Endometrium (tissue), 2 donors: Measurements from ENCODE around the gene SORCS2.
A peak's percentile ranks its signal among the peaks of the same experiment; 100 is the strongest.

Experiments
- FAIRE-seq: peaks from 2 replicates; lab custom pipeline; 2012; peaks lifted over from hg19 to GRCh38; lab: Jason Lieb, UNC
- donor health status: control.
- donor health status: control.

SORCS2 gene

DNA sequence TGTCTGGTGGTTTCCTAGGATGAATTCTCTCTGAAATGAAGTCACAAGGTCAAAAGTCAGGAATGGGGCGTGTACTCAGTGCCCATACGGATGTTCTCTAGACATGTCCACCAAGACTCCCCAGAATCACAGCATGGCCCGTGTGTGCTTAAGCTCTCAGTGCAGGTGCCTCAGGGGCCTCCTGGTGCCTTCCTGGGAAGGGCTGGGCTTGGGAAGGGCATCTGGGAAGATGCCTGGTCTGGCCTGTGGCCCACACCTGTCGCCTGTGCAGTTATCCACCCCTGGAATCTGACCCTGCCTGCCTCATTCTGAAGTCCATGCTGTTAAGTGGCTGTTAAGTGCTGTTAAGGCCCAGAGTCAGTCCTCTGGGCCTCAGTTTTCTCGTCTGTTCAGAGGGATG lies 31.2 kb downstream of the SORCS2 start:
- no peak for FAIRE-seq

DNA sequence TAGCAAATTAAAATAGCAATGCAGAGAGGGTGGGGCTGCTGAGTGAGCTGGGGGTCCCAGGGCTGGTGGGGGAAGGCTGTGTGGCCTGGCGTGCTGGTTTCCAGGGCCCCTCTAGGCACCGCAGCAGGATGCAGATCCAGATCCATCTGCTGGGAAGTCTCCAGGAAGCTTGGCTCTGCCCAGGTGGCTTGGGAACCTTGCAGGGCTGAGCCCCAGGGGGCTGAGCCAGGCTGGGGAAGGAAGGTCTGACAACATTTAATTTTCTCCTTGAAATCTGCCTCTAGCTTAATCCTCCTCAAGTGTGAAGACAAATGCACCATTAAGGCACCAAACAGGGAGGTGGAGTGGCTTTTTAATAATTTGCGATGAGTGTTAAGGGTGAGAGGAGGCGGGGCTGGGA lies 31.7 kb downstream of the SORCS2 start:
- no peak for FAIRE-seq

DNA sequence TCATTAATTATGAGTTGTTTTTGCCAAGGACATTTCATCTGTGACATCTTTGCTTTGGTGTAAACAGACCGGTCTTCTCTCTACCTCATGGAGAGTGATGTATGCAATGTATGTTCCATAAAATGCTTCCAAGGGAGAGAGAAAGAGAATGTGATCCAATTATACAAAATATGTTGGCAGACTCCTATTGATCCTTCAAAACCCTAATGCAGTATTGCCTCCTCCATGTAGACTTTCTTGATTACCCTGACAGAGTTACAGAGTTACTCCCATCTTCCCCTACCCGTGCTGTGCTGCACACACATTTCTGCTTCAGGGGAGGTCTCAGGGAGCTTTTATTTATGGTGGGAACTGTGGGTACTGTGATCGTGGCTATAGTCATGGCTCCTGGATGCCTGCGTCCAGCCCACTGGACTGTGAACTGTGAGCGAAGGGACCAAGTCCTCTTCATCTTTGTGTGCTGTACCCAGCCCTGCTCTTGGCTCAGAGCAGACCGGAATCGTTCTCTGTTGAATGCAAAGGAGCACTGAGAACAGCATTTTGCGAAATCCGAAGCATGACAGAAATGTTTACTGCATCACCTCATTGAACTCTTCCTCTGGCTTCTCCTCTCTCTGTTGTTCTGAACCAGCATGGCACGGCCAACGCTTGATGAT lies 32.7 kb downstream of the SORCS2 start:
- FAIRE-seq = no peak

DNA sequence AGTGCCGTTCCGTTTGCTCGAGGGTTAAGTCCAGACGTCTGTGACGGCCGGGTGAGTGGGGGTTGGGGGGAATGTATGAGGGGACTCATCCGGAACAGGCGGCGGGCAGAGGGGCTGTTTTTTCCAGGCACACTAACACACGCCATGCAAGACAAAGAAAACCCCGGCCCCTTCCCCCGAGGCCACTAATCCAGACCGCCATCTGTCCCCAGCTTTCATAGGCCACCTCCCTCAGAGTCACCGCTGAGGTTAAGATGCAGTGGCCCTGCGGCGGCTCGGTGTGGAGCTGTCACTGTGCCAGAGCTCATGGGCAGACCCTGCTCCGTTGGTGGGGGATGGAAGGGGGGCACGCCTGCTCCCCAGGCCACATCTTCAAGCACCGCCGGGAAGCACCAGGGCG lies 34.1 kb downstream of the SORCS2 start:
- FAIRE-seq = no peak

DNA sequence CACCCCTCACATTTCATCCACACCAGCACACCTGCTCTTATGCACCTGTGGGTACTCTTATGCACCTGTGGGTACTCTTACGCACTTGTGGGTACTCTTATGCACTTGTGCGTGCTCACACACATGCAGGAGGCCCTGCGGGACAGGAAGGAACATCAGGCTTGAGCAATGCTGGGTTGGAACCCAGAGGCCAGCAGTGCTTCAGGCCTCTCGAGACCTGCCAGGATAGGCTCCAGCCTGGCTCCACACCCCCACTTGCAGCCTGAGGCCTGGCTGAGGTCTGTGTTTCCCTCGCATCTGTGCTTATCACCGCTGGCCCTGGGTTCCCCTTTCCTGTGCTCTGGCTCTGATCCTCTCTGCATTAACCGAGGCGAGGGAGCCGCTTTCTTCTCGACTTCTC lies 34.7 kb downstream of the SORCS2 start:
- FAIRE-seq = no peak

DNA sequence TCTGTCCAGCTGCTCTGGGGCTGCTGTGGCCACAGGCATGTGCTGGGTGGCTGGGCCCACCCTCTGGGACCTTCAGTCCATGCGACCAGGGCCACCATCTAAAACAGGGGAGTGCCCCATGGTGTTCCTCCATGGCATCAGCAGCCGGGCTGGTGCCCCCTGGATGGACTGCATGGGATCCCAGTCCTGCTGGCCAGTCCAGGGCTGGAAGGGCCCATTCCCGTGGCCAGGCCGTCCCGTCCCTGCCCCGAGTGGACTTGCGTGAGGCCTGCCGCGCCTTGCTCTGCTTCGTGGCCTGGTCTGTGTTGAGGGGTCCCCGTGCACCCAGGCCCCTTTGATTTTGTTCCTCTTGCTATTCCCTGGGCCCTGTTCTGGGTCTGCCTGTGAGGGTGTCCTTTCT lies 36.4 kb downstream of the SORCS2 start:
- FAIRE-seq = no peak

DNA sequence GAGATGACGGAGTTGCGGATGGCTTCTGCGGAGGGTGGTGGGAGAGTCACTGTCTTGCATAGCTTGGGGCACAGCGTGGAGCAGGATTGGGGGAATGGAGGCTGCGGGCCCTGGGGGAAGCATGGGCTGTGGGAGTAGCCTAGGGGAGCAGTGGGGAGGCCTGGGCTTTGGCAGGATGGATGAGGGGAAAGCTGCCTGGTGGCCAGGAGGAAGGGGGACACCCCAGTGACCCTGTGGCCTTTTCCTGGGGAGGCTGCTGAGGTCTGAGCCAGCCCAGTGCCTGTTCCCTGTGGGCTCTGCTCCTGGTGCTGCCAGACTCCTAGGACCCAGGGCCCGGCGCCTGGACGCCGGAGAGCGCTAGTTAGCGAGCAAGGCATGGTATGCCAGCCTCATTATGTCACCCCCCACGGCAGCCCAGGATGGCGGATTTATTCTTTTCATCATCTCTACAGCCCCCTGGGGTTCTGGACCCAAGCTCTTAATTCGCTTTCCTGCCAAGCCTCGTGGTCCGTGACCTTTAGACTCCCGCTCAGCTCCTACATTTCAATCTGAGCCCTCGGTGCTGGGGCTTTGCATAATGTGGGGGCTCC lies 39.8 kb downstream of the SORCS2 start:
- FAIRE-seq = no peak

DNA sequence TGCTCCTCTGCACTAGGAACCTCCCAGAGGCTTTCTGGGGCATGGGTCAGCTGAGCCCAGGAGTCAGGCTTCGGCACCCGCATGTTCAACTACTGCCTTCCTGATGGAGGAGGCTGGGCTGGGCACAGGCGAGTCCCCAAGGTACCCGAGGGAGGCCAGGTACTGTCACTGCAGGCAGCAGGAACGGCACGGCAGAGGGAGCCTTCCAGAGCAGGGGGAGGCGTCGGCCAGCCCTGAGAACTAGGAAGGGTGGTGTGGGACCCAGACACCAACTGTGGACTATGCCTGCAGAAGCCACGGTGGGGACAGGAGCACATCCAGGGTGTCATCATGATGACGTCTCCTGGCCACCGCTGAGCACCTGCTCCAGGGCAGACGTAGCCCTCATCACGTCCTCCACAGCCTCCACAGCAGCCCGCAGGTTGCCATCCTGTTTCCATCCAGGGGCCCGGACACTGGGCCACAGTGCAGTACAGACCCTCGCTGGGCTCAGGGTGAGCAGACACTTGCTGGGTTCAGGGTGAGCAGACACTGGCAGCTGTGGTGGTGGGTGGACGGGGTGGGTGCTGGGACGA lies 40.8 kb downstream of the SORCS2 start:
- no peak for FAIRE-seq

DNA sequence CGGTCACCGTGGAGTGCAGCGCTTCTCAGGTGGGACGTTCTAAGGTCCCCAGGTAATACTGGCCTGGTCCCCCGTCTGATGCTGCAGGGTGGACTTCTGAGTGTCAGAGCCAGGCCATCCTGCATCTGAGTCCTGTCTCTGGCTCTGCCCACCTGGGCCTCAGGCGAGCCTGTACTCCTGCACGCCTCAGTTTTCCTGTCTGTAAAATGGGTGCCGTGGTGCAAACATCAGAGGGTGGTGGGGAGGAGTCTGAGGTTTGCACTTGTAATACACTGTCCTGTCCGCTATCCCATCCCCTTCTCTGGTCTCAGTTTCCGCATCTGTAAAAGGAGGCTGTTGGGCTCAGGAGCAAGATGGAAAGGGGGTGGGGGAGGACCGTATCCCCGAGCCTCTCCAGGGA lies 41.3 kb downstream of the SORCS2 start:
- FAIRE-seq = no peak

DNA sequence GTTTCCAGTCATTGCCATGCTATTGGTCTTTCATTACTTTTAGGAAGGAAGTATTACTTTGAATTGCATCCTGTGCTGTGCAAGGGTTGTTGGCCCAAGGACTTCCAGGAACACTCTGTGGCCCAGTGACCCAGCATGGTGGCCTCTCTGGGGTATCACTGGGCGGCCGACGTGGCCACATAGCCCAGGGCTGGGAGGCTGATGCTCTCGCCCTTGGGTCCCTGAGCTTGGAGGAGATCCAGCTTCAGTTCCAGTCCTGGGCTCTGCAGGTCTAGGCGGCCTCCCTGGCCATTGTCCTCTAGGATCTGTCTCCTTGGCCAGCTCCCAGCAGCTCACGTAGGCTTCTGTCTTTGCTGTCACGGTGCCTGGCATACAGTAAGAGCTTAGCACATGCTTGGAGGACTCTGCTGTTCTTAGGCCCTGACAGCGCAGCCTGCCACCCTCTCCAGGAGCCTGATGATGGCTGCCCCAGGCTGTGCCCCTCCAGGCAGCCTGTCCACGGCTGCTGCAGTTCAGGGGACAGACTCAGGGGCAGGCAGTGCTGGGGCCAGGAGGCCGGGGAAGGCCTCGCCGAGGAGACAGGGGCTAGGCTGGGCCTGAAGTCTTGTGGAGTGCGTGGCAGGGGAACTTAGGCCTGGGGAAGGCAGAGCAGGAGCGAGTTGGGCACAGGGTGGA lies 42.2 kb downstream of the SORCS2 start:
- FAIRE-seq = no peak

DNA sequence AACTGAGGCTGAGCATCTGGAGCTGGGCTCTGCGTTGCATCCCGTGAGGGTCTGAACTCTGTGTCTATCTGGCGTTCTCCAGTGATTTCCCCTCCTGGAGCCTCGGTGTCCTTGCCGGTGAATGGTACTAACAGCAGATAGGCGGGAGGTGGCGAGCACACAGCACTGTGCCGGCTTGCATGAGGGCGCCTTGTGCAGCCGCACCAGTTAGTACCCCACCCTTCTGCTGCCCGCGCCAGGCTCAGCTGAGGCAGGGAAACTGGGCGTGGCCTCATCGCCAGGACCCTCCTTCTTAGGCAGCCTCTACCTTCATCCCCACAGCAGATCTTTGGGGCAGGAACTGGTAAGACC lies 42.7 kb downstream of the SORCS2 start:
- FAIRE-seq = no peak

DNA sequence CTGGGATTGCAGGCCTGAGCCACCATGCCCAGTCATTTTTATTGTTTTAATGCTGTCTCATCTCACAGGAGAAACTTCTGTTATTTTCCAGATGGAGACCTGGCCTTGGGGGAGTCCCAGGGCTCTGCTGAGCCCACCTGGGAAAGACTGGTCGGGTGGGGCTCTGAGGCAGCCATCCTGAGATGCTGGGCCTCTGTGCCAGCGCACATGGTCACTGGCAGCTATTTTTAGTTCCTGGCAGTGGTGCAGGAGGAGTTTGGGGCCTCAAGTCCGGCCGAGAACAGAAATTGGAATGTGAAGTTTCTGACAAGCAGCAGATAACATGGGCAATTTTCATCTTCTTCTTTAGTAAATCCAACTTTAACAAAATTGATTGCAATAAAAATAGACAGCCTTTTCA lies 44.5 kb downstream of the SORCS2 start:
- FAIRE-seq = no peak

DNA sequence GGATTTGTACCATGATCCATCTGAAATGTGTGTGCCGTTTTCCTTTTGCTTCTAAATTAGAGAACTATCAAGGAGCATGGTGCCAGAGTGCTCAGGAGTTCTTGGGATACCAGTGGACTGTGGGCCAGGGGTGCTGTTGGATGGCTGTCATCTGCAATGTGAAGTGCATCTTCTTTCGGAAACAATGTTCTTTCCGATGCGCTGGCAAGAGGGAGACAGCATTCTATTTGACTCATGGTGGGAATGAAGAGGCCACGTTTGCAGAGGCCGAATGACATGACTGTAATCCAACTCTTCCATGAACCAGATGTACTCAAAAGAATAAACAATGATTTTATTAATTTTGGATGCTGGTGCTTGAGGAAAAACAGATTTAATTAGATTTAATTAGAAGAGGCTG lies 45.5 kb downstream of the SORCS2 start:
- FAIRE-seq = peak; percentile 88

DNA sequence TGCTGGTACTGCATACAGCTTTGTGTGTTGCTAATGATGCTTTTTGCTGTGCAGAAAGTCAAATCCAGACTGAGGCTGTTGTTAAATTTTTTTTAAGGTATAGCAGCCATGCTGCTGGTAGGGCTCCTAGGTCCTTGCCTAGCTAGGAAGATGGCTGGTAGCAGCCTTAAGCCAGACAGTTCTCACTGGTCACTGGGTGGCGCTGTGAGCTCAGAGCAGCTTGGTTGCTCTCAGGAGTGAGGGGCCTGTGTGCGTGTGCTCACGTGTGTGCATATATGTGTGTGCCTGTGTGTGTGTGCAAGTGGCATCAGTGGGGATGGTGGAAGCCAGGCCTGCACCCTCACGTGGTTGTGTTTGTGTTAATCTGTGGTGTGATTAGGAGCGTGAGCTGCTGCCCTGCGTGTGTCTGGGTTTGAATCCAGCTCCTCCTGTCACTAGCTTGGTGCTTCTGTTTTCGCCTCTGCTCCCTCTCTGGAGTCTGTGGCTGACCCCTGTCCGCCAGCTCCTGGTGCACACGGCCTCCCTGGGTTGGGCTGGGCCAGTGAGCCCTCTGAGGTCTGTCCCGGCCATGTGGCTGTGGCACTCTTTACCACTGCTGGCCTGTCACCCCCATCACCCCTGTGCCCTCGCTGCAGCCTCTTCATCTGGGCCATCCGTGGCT lies 46.1 kb downstream of the SORCS2 start:
- no peak for FAIRE-seq

DNA sequence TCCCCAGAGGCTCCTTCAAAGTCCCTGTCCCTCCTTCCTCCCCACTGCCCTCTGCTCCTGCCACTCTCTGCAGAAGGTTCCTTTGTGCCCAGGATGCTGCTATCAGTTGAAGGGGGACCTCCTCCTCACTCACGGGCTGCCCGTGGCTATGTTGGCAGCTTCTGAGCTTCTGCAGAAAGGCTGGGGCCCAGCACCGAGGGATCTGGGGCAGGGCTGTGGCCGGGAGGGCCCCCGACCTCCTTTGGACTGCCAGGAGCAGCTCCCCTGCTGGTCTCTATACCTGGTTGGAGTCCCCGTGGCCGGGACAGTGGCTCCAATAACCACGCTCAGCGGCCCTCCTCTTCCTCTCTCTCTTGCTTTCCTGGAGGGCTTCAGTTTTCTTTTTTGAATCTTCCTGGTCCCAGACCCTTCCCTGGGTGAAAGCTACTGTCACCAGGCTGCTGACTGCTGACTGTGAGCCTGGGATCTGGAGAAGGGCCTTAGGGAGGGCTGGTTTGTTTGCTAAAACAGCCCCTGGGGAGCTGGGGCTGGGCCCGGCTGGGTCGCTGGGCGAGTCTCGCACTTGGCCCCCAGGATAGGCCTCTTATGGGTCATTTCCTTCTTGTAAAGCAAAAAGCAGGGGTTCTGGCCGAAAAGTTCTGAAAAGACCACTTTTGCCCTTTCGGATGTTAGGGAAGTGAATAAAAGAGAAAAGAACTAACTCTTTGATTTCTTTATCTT lies 46.9 kb downstream of the SORCS2 start:
- FAIRE-seq = no peak

DNA sequence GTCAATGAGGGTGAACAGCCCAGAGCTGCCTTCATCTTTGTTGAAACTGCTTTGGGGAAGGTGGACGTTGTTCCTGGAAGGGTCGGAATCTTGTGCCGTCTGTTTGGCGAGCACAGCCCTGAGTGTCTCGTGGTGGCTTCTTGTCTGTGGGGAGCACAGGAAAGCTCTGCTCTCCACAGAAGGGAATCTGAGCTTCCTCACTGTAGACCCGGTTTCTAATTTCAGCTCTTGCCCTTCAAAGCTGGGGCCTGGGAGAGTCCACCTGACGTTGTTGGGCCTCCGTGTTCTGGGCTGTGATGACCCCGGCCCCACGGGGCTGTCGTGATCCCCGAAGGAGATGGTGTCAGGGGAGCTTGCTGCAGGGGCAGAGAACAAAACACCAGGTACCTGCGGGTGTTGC lies 47.5 kb downstream of the SORCS2 start:
- FAIRE-seq = no peak

DNA sequence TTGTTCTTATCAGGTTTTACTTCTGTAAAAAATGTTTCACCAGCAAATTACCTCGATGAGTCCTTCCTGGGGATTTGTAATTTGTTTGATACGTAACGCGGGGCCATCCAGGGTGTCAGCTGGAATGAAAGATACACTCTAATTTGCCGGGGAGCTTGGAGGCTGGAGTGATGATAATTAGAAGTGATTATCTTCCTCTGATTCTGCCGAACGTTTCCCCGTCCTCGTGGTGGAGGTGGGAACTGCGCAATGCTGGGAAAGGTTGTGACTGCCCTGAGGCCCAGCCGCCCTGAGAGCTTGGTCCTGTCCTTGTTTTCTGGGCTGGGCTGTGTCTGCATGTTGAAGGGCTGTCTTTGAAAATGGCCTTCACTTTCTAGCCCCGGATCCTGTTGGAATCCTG lies 48.0 kb downstream of the SORCS2 start:
- FAIRE-seq = no peak

DNA sequence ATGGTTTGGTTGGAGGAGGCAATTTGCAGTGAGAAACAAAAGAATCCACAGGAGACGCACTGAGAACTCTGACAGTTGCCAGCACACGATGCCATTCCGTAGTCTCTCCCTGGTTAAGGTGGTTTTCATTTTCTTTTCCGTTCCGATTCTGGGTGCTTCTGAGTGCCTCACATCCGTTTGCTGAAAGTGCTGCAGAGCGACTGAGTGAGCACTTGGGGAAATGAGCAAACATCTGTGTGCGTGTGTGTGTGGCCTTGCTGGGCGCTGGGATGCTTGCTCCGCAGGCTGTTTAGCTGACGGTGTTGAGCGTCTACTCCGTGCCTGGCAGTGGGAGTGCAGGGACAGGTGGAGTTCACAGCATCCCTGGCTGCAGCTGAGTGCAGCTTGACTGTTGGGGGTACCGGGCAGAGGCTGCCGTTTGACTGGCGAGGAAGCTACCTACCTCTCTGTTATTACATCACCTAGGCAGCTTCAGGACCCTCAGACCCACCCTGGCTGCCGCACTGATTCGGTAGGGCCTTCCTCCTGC lies 49.3 kb downstream of the SORCS2 start:
- no peak for FAIRE-seq

DNA sequence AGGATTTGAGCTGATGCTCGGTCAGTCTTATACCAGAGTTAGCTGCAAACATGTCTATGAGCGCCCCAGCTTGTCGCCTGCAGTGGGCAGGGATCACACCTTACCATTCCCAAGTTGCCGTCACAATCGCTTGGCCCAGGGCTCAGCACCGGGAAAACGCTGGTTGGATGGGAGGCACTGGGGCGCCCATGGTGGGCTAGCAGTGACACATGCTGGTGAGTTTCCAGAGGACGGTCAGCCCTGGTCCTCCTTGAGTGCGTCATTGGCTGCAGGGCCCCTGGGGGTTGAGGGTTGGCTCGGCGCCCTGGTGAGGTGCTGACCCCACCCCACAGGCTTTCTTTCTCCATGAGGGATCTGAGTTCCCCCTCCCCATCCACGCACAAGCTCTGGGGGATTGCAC lies 50.4 kb downstream of the SORCS2 start:
- no peak for FAIRE-seq

DNA sequence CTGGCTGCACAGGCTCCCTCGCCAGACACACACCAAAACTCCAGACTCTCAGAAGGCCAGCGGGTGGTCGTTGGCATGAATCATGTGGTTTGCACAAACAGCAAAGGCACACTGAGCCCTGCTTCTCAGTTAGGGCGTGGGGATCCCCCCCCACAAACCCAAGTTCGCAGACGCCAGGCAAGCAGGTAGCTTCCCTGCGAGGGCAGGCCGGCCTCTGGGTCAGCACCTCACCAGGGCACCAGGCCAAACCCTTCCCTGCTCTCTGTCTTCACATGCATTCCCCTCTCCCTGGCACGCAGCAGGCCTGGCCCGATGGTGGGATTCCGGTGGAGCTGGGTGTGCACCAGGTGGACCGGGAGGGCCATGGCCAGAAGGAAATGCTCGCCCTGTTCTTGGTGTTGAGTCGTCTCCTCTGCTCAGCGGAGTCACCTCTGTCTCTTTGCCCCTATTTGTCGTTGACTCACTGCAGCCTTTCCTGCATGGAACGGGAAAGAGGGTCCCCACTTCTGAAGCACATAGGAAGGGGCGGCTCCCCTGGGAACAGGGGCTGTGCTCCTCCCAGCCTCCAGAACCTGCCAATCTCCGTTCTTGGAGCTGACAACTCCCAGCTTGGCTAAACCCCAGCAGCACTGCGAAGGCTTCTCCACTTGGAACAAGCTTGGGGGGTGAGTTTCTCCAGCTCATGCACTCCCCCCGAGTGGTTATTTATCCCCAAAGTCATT lies 51.4 kb downstream of the SORCS2 start:
- FAIRE-seq = no peak

DNA sequence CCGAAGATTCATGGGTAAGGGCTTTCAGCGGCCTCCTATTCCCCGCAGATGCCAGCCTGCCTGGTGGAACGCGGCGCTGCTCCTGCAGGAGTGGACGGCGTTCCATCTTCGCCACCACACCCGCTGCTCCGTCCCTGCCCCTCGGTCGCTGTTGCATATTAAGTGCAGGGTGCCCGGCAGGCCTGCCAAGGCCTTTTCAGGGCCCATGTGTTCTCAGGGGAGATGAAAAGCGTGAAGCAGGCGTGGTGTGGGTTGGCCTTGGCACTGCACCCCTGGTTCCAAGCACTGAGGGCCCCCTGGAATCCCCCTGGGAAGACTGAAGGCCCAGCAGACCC lies 52.0 kb downstream of the SORCS2 start:
- no peak for FAIRE-seq
